ENCODE measurements around the gene ZNF574.

Gene ZNF574

GRCh38 chr19:42116308-42117075 lies 40.5 kb downstream of the ZNF574 start (continued):
- TF ChIP-seq ESRRG (CRISPR knock-in tag; IDR thresholded peaks at IDR 0.05) (no peak), CSRNP3 (CRISPR knock-in tag; IDR thresholded peaks at IDR 0.05) (no peak), BACH2 (CRISPR knock-in tag; IDR thresholded peaks at IDR 0.05; ENCODE audit: borderline replicate concordance) (no peak), CREB5 (CRISPR knock-in tag; IDR thresholded peaks at IDR 0.05; ENCODE audit: low read depth) (no peak), ZNF8 (CRISPR knock-in tag; IDR thresholded peaks at IDR 0.05) (no peak)

GRCh38 chr19:42117076-42117475 lies 41.1 kb downstream of the ZNF574 start:
- TF ChIP-seq ZNF8 (CRISPR knock-in tag; IDR thresholded peaks at IDR 0.05) (no peak), CREB5 (CRISPR knock-in tag; IDR thresholded peaks at IDR 0.05; ENCODE audit: low read depth) (no peak), TSHZ2 (CRISPR knock-in tag; IDR thresholded peaks at IDR 0.05) (no peak), ZNF70 (CRISPR knock-in tag; IDR thresholded peaks at IDR 0.05) (no peak), ARNTL (CRISPR knock-in tag; IDR thresholded peaks at IDR 0.05; ENCODE audit: borderline replicate concordance, low read depth) (no peak), OSR1 (CRISPR knock-in tag; IDR thresholded peaks at IDR 0.05) (no peak), TOX (CRISPR knock-in tag; IDR thresholded peaks at IDR 0.05; ENCODE audit: borderline replicate concordance) (no peak), TCF4 (CRISPR knock-in tag; IDR thresholded peaks at IDR 0.05; ENCODE audit: borderline replicate concordance) (no peak), ZC3H10 (CRISPR knock-in tag; IDR thresholded peaks at IDR 0.05) (no peak), ISL1 (CRISPR knock-in tag; IDR thresholded peaks at IDR 0.05) (no peak), PATZ1 (CRISPR knock-in tag; IDR thresholded peaks at IDR 0.05; ENCODE audit: borderline replicate concordance) (no peak), ZFP30 (CRISPR knock-in tag; IDR thresholded peaks at IDR 0.05) (no peak), GLIS3 (CRISPR knock-in tag; IDR thresholded peaks at IDR 0.05) (no peak), POU6F1 (CRISPR knock-in tag; IDR thresholded peaks at IDR 0.05; ENCODE audit: borderline replicate concordance, low read depth) (no peak), ESRRG (CRISPR knock-in tag; IDR thresholded peaks at IDR 0.05) (no peak), CSDC2 (CRISPR knock-in tag; IDR thresholded peaks at IDR 0.05) (no peak), PPARA (CRISPR knock-in tag; IDR thresholded peaks at IDR 0.05; ENCODE audit: borderline replicate concordance) (no peak), SNAI2 (CRISPR knock-in tag; IDR thresholded peaks at IDR 0.05) (no peak), BACH2 (CRISPR knock-in tag; IDR thresholded peaks at IDR 0.05; ENCODE audit: borderline replicate concordance) (no peak), ZNF565 (CRISPR knock-in tag; conservative IDR thresholded peaks at IDR 0.05; ENCODE audit: low read depth) (no peak)
- no peak for ATAC-seq

Measured in SK-N-SH treated with all-trans-retinoic acid at 6 μM for 48 hours (cell line).